Keratinocyte (primary cell): Measurements from ENCODE around the gene KRTAP10-4. TPM values are rescaled to one million over a fixed set of nuclear protein-coding genes. Genes with fewer than 3 reads are reported as not detected.
"Not testable (repeated sequence)": the region's sequence is repeated elsewhere in the genome, so short reads cannot be mapped to it uniquely, and the experiment has no call there.

Experiments
- DNase-seq: peaks from one replicate; pipeline ENCODE4 v3.0.0-alpha.2; 2011; ENCODE audit warnings: low read depth, missing footprints, low spot score
- FAIRE-seq: peaks from 2 replicates; lab custom pipeline; 2011; peaks lifted over from hg19 to GRCh38; lab: Jason Lieb, UNC
- H2AFZ ChIP-seq: 2 replicates; pipeline ENCODE4 v1.6.0; 2012; ENCODE audit warnings: low read length, control low read depth, inconsistent platforms; ENCODE audit not compliant: control insufficient read depth
- H3K27ac ChIP-seq: 2 replicates; pipeline ENCODE4 v1.5.1; 2011; ENCODE audit warnings: low read length; ENCODE audit not compliant: control insufficient read depth, insufficient read depth
- H3K27me3 ChIP-seq: 3 replicates; pipeline ENCODE4 v1.6.0; 2011; ENCODE audit warnings: low read length; ENCODE audit not compliant: control insufficient read depth, insufficient read depth; ENCODE audit errors: extremely low read depth
- H3K36me3 ChIP-seq, 2 experiments: 2 replicates in 1 of 2; 3 replicates in 1 of 2; pipeline ENCODE4 v1.5.1; 2011; ENCODE audit warnings: low read length in 2 of 2, mild to moderate bottlenecking in 1 of 2; ENCODE audit not compliant: control insufficient read depth in 2 of 2, insufficient read depth in 2 of 2; ENCODE audit errors: extremely low read depth in 1 of 2
- H3K4me1 ChIP-seq: 3 replicates; pipeline ENCODE4 v1.5.1; 2011; ENCODE audit warnings: low read length; ENCODE audit not compliant: control insufficient read depth, insufficient read depth; ENCODE audit errors: extremely low read depth
- H3K4me2 ChIP-seq: 3 replicates; pipeline ENCODE4 v1.6.0; 2011; ENCODE audit warnings: low read depth, low read length; ENCODE audit not compliant: control insufficient read depth, insufficient read depth; ENCODE audit errors: extremely low read depth
- H3K4me3 ChIP-seq, 3 experiments: fragments of 200-600 bp in 1 of 3; sonication (generic) in 1 of 3; 2 replicates in 2 of 3; 3 replicates in 1 of 3; pipeline ENCODE4 v1.5.1; 2011 to 2016; ENCODE audit warnings: low read length in 3 of 3, mild to moderate bottlenecking in 3 of 3, control low read depth in 2 of 3, inconsistent platforms in 1 of 3, low read depth in 1 of 3, mixed read lengths in 1 of 3, mixed run types in 1 of 3, moderate library complexity in 1 of 3; ENCODE audit not compliant: control insufficient read depth in 2 of 3, insufficient read depth in 2 of 3; ENCODE audit errors: extremely low read depth in 1 of 3
- H3K79me2 ChIP-seq: 2 replicates; pipeline ENCODE4 v1.6.0; 2012; ENCODE audit warnings: low read length; ENCODE audit not compliant: control insufficient read depth, insufficient read depth
- H3K9ac ChIP-seq: 3 replicates; pipeline ENCODE4 v1.6.0; 2011; ENCODE audit warnings: low read length; ENCODE audit not compliant: control insufficient read depth, insufficient read depth; ENCODE audit errors: extremely low read depth
- H3K9me1 ChIP-seq: 3 replicates; pipeline ENCODE4 v1.6.0; 2011; ENCODE audit warnings: low read length; ENCODE audit not compliant: control insufficient read depth, insufficient read depth; ENCODE audit errors: extremely low read depth
- H3K9me3 ChIP-seq: 2 replicates; pipeline ENCODE4 v1.5.1; 2012; ENCODE audit warnings: low read depth, low read length; ENCODE audit not compliant: control insufficient read depth
- H4K20me1 ChIP-seq: 3 replicates; pipeline ENCODE4 v1.6.0; 2011; ENCODE audit warnings: low read length; ENCODE audit not compliant: control insufficient read depth, insufficient read depth; ENCODE audit errors: extremely low read depth
- CTCF ChIP-seq, 3 experiments: IDR thresholded peaks in 1 of 3; conservative IDR thresholded peaks in 1 of 3; optimal IDR thresholded peaks in 1 of 3; 2 replicates in 2 of 3; 3 replicates in 1 of 3; pipeline versions ENCODE3 to v1.5.1; 2011; ENCODE audit warnings: low read length in 3 of 3, mild to moderate bottlenecking in 3 of 3, moderate library complexity in 2 of 3, control low read depth in 1 of 3, inconsistent platforms in 1 of 3; ENCODE audit not compliant: insufficient read depth in 2 of 3; ENCODE audit errors: extremely low read depth in 1 of 3
- EZH2 ChIP-seq: IDR thresholded peaks from one replicate; pipeline ENCODE4 v1.6.1; 2012; ENCODE audit warnings: inconsistent platforms, mild to moderate bottlenecking, low read length, moderate library complexity
- dilution Hi-C: fragments of 300-500 bp; cut with MboI; formaldehyde crosslinking; loops from one replicate; pipeline ENCODE4 v1.7.0; 2020; ENCODE audit warnings: low sequenced_read_pairs; ENCODE audit not compliant: extremely low pct_ligation_motif_present
- polyA plus RNA-seq, 5 experiments: library from polyadenylated mRNA; depleted of rRNA in 3 of 5; stranded (reverse) in 3 of 5; stranded (forward) in 1 of 5; unstranded in 1 of 5; fragments of >200 nt; gene quantifications; 1 replicate in 1 of 5; 2 replicates in 3 of 5; 3 replicates in 1 of 5; pipeline versions ENCODE4 v1.2.1 to v1.2.3, GENCODE V29; 2011 to 2012; ENCODE audit warnings: missing spikeins in 2 of 5, low read depth in 1 of 5, low replicate concordance in 1 of 5

Gene KRTAP10-4
- polyA plus RNA-seq, 1 donor (not counting 4 experiments of a cell fraction or from before 2014, with no cell fraction given), result not detected

DNA sequence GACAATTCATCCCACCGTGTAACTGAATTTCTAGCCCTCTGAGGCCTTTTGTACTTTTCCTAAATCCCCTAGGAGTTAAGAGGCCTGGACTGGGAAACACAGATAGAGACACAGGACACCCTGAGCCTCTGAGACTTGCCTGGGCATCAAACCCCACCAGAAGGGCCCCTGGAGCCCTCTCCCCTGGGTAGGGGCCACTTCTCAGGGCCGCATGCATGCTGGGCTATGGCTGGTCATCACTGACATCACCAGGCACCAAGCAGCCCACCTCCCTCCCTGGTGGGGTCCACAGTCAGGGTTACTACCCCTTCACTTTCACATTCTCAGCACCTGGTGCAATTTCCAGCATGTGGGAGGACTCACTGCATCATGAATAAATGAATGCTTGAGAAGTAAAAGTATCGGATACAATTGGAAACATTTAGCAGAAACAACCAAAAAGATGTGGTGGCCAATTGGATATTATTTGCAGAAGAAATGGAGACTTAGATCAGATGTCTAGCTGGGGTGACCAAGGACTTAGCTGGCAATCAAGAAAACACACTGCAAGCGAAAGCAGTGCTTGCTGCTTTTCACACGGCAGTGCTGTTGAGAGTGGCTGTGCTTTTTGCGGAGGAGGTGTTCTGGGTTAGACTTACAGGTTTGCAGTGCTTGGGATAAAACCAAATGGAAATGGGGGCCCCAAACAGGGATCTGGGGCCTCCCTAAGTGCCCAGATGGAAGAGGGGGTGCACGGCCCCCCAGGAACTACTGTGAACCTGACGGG, 25.9 kb downstream of the KRTAP10-4 start:
- Histone ChIP-seq H4K20me1 (no peaks in the 10 kb centered on the region), H3K36me3 (no peaks in the 10 kb centered on the region), H3K4me3 (no peak overlapping the region), H3K9me3 (no peaks in the 10 kb centered on the region), H3K4me2 (no peak overlapping the region), H3K9ac (no peak overlapping the region), H3K4me1 (peaks cover 2% of the 10 kb centered on the region), H2AFZ (no peak overlapping the region), H3K27me3 (peaks cover 2% of the 10 kb centered on the region), H3K27ac (no peak overlapping the region), H3K9me1 (no peaks in the 10 kb centered on the region), H3K79me2 (no peaks in the 10 kb centered on the region)
- dilution Hi-C loops, result no loop called here
- DNase-seq, result no peak
- TF ChIP-seq CTCF (optimal IDR thresholded peaks at IDR 0.05 in 1 of 3, IDR thresholded peaks at IDR 0.05 in 1 of 3, conservative IDR thresholded peaks at IDR 0.05 in 1 of 3; ENCODE audit: extremely low read depth in 1 of 3, insufficient read depth in 2 of 3, low read length in 3 of 3) (no peak), EZH2 (no peak)
- no peak for FAIRE-seq

GRCh38 chr21:44600118-44600978, 26.8 kb downstream of the KRTAP10-4 start, which contains the start of gene KRTAP10-7:
TSS of gene KRTAP10-7 (plus strand) at chr21:44600597. CDS start at chr21:44600622, 25 bp downstream.
- H3K79me2 ChIP-seq, H3K27me3 ChIP-seq, H3K4me3 ChIP-seq, H2AFZ ChIP-seq, H3K9me1 ChIP-seq, H4K20me1 ChIP-seq, FAIRE-seq, H3K36me3 ChIP-seq, H3K4me1 ChIP-seq, H3K9ac ChIP-seq, H3K27ac ChIP-seq, DNase-seq, dilution Hi-C loops, H3K4me2 ChIP-seq, H3K9me3 ChIP-seq: not testable (repeated sequence)

- FAIRE-seq, result not testable (repeated sequence)
Measured at GRCh38 chr21:44601091-44601490, 27.6 kb downstream of the KRTAP10-4 start.

More at GRCh38 chr21:44601091-44601490, 27.6 kb downstream of the KRTAP10-4 start:
- H3K9ac ChIP-seq, H3K4me2 ChIP-seq, H3K4me3 ChIP-seq, H3K79me2 ChIP-seq, H3K27me3 ChIP-seq, dilution Hi-C loops, H3K27ac ChIP-seq, H3K36me3 ChIP-seq, H3K9me1 ChIP-seq, DNase-seq, H3K9me3 ChIP-seq, H3K4me1 ChIP-seq, H2AFZ ChIP-seq, H4K20me1 ChIP-seq: not testable (repeated sequence)
